MM.1S (cell line): ENCODE measurements around the gene ATG10.

Experiments
- CTCF ChIP-seq: fragments of 300-600 bp; sonication (generic); IDR thresholded peaks from 2 replicates; pipeline ENCODE4 v1.5.1; 2016; ENCODE audit warnings: antibody characterized with exemption, low read length, mixed read lengths
- EZH2 ChIP-seq: fragments of 300-600 bp; sonication (generic); optimal IDR thresholded peaks from 2 replicates; pipeline ENCODE3; 2017; ENCODE audit warnings: low read depth, mild to moderate bottlenecking, antibody characterized with exemption, low read length, mixed read lengths

GRCh38 chr5:82004511-82004910 is 32.7 kb downstream of the ATG10 start:
- TF ChIP-seq EZH2, result no peak
- TF ChIP-seq CTCF, result no peak
